Panc1 (cell line): ENCODE results near the gene POM121L12. TPM values are rescaled to one million over a fixed set of nuclear protein-coding genes. Genes with fewer than 3 reads are reported as not detected.

Experiments
- ATAC-seq: fragments of 200-7000 bp; cut with Tn5 transposase; 2 replicates; pipeline ENCODE4 v1.9.1; 2020; ENCODE audit warnings: mild to moderate bottlenecking, moderate library complexity
- BruUV-seq: library from RNA; stranded (reverse); fragments of 400-500 nt; replicated peaks from 2 replicates; lab custom pipeline; 2021; lab: Mats Ljungman, UMichigan
- CTCF ChIA-PET: fragments of 300-600 bp; sonication (Branson Sonifier 250); formaldehyde crosslinking; loops from one replicate; lab custom pipeline; 2022; ENCODE audit warnings: antibody characterized with exemption; lab: Charles Lee
- POLR2A ChIA-PET: fragments of 300-600 bp; sonication (Branson Sonifier 250); formaldehyde crosslinking; loops from one replicate; lab custom pipeline; 2022; ENCODE audit warnings: antibody characterized with exemption; lab: Charles Lee
- DNase-seq: peaks from one replicate; pipeline ENCODE4 v3.0.0-alpha.2; 2010; ENCODE audit warnings: low read depth, low spot score
- H3K27ac ChIP-seq: 2 replicates; pipeline ENCODE4 v1.5.1; 2011; ENCODE audit warnings: mild to moderate bottlenecking, low read length, inconsistent platforms
- H3K27me3 ChIP-seq: fragments of 200-500 bp; sonication (Bioruptor generic); 2 replicates; pipeline ENCODE4 v1.6.0; 2014; ENCODE audit warnings: low read length, inconsistent platforms; ENCODE audit not compliant: control insufficient read depth, insufficient read depth
- H3K36me3 ChIP-seq: fragments of 200-500 bp; sonication (Bioruptor generic); 2 replicates; pipeline ENCODE4 v1.5.1; 2014; ENCODE audit warnings: inconsistent platforms, mild to moderate bottlenecking, low read length, moderate library complexity; ENCODE audit not compliant: control insufficient read depth, insufficient read depth
- H3K4me1 ChIP-seq: 2 replicates; pipeline ENCODE4 v1.5.1; 2011; ENCODE audit warnings: inconsistent platforms, mild to moderate bottlenecking, low read length, moderate library complexity; ENCODE audit not compliant: control insufficient read depth, insufficient read depth
- H3K4me3 ChIP-seq, 2 experiments: 2 replicates each; pipeline ENCODE4 v1.5.1; 2011 to 2012; ENCODE audit warnings: low read depth in 2 of 2, low read length in 2 of 2, mild to moderate bottlenecking in 2 of 2, inconsistent platforms in 1 of 2, moderate library complexity in 1 of 2
- H3K9me3 ChIP-seq: fragments of 200-500 bp; sonication (Bioruptor generic); 2 replicates; pipeline ENCODE4 v1.5.1; 2014; ENCODE audit warnings: low read depth, mild to moderate bottlenecking, inconsistent platforms, low read length, moderate library complexity; ENCODE audit not compliant: control insufficient read depth, insufficient read depth
- POLR2AphosphoS5 ChIP-seq: IDR thresholded peaks from 2 replicates; pipeline ENCODE4 v1.6.1; 2012; ENCODE audit warnings: mild to moderate bottlenecking, low read depth, low read length, moderate library complexity
- REST ChIP-seq, 2 experiments: IDR thresholded peaks; 2 replicates each; pipeline ENCODE4 v1.6.1; 2011 to 2012; ENCODE audit warnings: low read depth in 2 of 2, control low read depth in 1 of 2, low read length in 1 of 2, mild to moderate bottlenecking in 1 of 2, moderate library complexity in 1 of 2; ENCODE audit not compliant: insufficient read depth in 1 of 2
- SIN3A ChIP-seq: IDR thresholded peaks from 2 replicates; pipeline ENCODE4 v1.6.1; 2012; ENCODE audit warnings: low read depth, mild to moderate bottlenecking, low read length, moderate library complexity, borderline replicate concordance; ENCODE audit not compliant: insufficient read depth
- TCF7L2 ChIP-seq: IDR thresholded peaks from 2 replicates; pipeline ENCODE4 v1.6.1; 2011; ENCODE audit warnings: mild to moderate bottlenecking, low read depth, low read length, inconsistent platforms
- in situ Hi-C: cut with HindIII; loops from 2 replicates; pipeline ENCODE4 v1.10.0; 2016; ENCODE audit warnings: low sequenced_read_pairs, low pct_unique_long_range_greater_than_20kb
- intact Hi-C: fragments of 100-400 bp; cut with micrococcal nuclease; formaldehyde crosslinking; loops from one replicate; pipeline ENCODE4 v1.10.0; 2022; ENCODE audit not compliant: unreplicated experiment
- total RNA-seq: library from RNA; stranded (reverse); gene quantifications from one replicate; pipeline ENCODE4 v1.2.1, GENCODE V29; 2021; ENCODE audit not compliant: unreplicated experiment
- TF ChIP-seq, protein P1 (sequence below): fragments of 450-650 bp; IDR thresholded peaks from 2 replicates; pipeline ENCODE4 v1.5.1; 2017; ENCODE audit warnings: mild to moderate bottlenecking

The POM121L12 gene
- total RNA-seq, 1 experiment from 2014 or later = not detected

- H3K27ac ChIP-seq = no peak overlapping the region
- ATAC-seq (no peak), DNase-seq (no peak)
- no peaks in the 10 kb centered on the region for H3K4me1 ChIP-seq
- POLR2A ChIA-PET = no interaction called here
- no peaks in the 10 kb centered on the region for H3K36me3 ChIP-seq
- TF ChIP-seq POLR2AphosphoS5 (no peak), TCF7L2 (no peak), SIN3A (no peak), REST (IDR thresholded peaks at IDR 0.05; ENCODE audit: insufficient read depth in 1 of 2, low read depth in 2 of 2, low read length in 1 of 2) (no peak)
- TF ChIP-seq, protein P1, sequence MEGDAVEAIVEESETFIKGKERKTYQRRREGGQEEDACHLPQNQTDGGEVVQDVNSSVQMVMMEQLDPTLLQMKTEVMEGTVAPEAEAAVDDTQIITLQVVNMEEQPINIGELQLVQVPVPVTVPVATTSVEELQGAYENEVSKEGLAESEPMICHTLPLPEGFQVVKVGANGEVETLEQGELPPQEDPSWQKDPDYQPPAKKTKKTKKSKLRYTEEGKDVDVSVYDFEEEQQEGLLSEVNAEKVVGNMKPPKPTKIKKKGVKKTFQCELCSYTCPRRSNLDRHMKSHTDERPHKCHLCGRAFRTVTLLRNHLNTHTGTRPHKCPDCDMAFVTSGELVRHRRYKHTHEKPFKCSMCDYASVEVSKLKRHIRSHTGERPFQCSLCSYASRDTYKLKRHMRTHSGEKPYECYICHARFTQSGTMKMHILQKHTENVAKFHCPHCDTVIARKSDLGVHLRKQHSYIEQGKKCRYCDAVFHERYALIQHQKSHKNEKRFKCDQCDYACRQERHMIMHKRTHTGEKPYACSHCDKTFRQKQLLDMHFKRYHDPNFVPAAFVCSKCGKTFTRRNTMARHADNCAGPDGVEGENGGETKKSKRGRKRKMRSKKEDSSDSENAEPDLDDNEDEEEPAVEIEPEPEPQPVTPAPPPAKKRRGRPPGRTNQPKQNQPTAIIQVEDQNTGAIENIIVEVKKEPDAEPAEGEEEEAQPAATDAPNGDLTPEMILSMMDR = no peak
- no peaks in the 10 kb centered on the region for H3K9me3 ChIP-seq
- CTCF ChIA-PET = no interaction called here
- in situ Hi-C loops = no loop called here
- H3K27me3 ChIP-seq = no peaks in the 10 kb centered on the region
- intact Hi-C loops = no loop called here
- no TSS peak for BruUV-seq
- H3K4me3 ChIP-seq = no peak overlapping the region
Measured at GRCh38 chr7:53068673-53069072, 33.2 kb downstream of the POM121L12 start.

GRCh38 chr7:53070883-53071282, 35.5 kb downstream of the POM121L12 start:
- Histone ChIP-seq H3K36me3 (no peaks in the 10 kb centered on the region), H3K27ac (no peak overlapping the region), H3K9me3 (0 out of 2 replicates have a peak, but pooled peaks cover 3% of the 10 kb centered on the region), H3K4me3 (no peak overlapping the region), H3K27me3 (no peaks in the 10 kb centered on the region), H3K4me1 (no peaks in the 10 kb centered on the region)
- CTCF ChIA-PET = no interaction called here
- in situ Hi-C loops (no loop called here), intact Hi-C loops (no loop called here)
- no TSS peak for BruUV-seq
- no peak for TF ChIP-seq TCF7L2
- TF ChIP-seq, protein P1 = no peak
- ATAC-seq (no peak), DNase-seq (no peak)
- POLR2A ChIA-PET = interaction anchor here (0.7 kb wide), 1 partner anchor 485 kb away, joined by 3 read pairs; no protein-coding TSS in a partner anchor
